Stimulated activated CD8-positive, alpha-beta memory T cell treated with anti-CD3 and anti-CD28 coated beads, Interleukin-7, amount 100 ng/mL, for 48 hours (primary cell): ENCODE data around the gene ARHGEF1.

Source experiments
- DNase-seq, 2 donors: peaks; one replicate each; pipeline ENCODE4 v3.0.0-alpha.2; 2020; ENCODE audit warnings: low read depth in 1 of 2; ENCODE audit errors: extremely low read depth in 1 of 2

ARHGEF1 gene

DNA sequence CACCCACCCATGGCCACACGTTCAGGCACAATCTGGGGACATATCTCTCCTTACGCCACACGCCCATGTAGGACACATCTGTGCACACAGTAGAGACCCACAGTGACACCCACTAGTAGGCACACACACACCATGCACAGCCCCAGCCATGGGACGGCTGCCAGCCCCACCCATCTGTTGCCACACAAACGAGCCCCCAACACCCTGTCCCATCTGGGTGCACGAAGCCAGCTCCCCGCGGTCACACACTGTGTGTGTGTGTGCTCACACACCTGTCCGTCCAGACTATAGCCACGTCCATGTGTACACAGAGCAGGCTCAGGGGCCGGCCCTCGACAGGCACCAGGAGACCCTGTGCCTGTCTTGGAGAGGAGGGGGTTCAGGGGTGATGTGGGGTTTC lies 34.7 kb downstream of the ARHGEF1 start:
- DNase-seq, result no peak

DNA sequence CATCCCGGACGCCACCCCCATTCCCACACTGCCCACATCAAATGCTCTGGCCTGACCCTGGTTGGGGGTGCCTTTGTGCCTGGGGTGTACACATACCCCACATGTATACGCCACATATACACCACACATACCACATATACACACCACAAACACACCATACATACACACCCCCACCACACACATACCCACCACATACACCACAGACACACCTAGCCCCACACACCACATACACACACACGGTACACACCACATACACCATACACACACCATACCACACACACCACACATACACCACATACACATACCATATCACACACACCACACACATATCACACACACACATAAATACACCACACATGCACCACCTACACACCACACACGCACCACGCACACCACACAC lies 35.1 kb downstream of the ARHGEF1 start:
- no peak for DNase-seq

DNA sequence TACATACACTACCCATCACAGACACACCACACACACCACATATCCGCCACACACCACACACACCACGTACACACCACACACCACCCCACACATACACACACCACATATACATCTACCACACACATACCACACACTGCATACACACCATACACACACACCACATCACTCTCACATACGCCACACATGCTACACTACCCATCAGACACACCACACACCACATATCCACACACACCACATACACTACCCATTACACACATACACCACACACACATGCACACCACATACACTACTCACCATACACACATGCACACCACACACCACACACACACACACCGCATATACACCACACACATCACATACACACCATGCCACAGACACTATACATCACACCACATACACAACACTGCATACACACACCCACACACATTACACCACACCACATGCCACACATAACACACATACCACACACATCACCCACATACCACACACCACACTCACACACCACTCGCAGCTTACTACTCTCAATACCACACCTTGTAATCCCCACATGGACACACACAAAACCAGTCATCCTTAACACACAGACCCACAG lies 35.8 kb downstream of the ARHGEF1 start:
- DNase-seq, result no peak

DNA sequence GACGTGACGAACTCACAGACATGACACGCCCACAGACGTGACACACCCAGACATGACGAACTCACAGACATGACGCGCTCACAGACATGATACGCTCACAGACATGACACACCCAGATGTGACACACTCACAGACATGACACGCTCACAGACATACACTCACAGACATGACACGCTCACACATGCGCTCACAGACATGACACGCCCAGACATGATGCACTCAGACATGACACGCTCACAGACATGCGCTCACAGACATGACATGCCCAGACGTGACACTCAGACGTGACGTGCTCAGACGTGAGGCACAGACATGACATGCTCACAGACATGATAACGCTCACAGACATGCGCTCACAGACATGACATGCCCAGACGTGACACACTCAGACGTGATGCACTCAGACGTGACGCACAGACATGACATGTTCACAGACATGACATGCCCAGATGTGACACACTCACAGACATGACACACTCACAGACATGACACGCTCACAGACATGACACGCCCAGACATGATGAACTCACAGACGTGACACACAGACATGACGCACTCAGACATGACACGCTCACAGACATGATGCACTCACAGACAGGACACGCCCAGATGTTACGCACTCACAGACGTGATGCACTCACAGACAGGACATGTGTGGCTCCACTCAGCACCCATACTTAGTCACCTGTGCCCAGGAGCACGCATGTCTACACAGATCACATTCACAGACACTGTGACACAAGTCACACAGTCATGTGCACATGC lies 37.1 kb downstream of the ARHGEF1 start:
- DNase-seq, result no peak

DNA sequence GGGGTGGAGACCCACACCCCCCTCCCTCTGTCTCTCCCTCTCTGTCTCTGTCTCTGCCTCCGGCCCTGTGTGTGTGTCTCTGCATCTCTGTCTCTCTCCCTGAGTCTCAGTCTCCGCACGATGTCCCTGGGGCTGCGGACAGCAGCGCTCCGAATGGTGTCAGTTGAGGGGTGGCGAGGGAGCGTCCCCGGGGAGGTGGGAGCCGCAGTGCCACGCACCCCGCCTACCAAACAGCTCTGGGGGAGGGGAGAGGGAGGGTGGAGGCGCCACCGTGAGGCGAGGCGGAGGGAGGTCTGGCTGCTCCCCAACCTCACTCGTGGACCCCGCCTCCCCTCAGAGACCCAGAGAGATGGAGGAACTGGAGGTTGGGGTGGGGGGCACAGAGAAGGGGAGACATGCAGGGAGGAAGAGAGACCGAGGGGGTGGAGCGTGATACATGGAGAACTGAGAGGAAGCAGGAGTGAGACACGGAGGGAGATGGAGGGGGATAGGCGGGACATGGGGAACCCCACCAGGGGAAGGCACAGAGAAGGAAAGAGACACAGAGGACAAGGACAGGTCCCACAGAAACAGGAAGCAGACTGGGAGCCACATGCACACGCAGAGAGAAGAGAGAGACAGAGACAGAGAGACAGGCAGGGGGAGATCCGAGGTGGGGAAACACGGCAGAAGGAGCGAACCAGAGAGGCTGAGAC lies 38.0 kb downstream of the ARHGEF1 start:
- DNase-seq, result no peak

DNA sequence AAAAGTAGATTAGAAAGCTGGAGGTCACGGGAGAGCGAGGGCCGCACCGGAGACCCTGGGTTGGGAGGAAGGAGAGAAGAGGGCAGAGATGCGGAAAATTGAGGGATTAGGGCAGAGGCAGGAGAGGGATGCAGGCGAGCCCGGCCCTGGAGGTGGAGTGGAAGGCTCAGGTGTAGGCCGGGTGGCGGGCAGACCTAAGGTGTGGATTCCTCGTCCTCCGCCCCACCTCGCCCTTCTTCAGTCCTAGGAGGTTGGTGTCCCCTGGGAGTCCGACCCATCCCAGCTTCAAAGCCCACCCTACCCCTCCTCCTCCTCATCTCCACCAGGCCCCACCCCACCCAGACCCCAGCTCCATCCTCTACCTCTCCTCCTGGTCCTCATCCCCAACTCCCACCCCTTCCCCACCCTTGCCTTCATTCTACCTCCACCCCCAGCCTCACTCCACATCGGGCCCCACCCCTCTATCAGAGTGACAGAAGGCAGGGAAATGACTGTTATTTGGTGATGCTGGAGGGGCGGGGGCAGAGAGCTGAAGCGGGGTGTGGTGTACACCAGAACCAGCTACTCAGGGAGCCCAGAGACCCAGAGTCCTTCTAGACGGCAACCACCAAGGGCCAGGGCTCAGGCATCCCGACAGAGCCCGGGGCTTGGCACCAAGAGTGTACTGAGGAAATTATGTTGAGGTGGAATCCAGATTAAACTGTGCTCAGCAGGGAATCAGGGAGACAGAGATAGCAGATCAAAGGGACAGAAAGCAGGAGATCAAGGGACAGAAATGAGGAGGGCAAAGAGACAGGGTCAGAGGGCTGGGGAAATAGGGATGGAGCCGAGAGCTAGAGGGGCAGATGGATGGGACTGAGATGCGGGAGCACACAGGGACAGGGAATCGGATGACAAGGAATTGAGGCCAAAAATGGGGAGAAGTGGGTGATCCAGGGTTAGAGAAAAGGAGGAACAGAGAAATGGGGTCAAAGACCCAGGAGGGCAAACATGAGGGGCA lies 38.9 kb downstream of the ARHGEF1 start:
- DNase-seq, result no peak

DNA sequence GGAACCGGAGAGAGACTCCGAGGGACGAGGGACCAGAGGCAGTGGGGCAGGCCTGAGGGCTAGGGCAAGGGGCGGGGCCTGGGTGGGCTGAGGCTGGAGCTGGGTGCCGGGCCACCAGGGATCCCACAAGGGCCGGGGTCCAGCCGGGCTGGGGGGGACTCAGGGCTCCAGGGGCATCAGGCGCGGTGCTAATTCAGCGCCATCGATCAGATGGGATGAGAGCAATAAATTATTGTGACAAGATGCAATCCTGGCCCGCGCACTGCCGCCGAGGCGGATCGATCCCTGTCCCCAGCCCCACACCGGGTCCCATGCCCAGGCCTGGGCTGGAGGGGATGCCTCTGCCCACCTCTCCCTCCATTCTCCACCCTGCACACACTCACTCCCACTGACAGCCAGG lies 39.6 kb downstream of the ARHGEF1 start:
- no peak for DNase-seq

DNA sequence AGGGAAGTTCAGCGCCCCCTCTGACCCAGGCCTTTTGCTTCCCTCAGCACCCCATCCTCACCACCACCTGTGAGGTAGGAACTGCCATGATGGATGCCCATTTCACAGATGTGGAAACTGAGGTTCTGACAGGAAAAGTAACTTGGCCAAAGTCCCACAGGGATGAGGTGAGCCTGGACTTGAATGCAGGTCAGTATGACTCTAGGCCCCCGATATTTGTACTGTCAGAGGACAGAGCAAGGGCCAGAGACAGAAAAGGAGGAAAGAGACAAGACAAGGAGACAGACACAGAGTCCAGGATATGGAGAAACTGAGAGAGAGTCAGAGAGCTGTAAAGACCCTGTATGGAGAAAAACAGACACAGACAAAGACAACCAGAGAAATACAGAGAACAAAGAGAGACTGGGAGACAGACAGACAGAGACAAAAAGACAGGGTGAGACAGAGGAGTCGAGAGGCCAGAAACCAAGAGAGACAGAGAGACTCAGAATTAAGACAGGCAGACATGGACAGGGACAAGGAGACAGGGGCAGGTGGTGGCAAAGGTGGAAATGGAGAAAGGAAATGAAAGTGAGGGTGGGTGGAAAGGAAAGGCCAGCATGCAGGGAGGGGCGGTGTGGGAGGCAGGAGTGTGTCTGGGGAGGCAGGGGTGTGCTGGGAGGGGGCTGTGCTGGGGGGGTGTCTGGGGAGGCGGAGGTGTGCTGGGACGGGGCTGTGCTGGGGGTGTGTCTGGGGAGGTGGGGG lies 40.2 kb downstream of the ARHGEF1 start:
- DNase-seq, result no peak

DNA sequence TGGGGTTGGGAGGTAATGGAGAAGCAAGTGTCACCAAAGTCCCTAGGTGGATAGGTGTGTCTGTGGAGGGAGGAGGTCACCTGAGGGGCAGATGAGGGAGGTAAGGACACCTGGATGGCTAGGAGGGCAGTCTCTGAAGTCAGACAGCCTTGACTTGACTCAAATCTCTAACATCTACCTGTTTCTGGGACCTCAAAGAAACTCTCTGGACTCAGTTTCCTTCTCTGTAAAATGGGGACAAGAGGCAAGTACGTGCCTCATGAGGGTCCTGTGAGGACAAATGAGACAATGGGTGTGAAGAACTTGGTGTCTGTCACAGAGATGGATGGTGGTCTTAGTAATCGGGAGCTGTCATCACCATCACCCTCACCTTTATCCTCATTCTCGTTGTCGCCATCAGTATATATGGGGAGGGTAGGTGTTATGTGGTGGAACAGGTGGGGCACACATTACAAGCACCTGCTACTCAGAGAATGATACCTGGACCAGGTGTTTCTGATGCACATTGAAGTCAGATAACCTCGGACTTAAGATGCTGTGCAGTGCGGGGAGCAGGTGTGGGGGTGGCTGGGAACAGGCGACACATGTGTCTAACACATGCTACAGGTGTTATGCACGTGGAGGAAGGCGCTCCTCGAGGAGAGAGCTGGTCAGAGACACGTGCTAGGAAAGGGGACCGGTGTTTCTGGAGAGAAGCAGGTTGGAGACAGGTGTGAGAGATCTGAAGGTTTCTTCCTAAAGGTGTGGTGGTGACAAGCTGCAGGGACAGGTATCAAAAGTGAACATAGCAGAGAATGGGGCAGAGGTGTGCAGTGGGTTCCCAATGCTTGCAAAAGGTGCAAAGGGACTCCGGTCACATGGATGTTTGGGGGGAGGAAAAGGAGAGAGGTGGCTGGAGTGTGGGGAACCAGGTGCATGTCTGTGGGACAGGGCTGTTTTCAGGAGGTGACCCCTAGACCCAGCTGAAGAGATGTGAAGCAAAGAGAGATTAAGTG lies 41.5 kb downstream of the ARHGEF1 start:
- no peak for DNase-seq

DNA sequence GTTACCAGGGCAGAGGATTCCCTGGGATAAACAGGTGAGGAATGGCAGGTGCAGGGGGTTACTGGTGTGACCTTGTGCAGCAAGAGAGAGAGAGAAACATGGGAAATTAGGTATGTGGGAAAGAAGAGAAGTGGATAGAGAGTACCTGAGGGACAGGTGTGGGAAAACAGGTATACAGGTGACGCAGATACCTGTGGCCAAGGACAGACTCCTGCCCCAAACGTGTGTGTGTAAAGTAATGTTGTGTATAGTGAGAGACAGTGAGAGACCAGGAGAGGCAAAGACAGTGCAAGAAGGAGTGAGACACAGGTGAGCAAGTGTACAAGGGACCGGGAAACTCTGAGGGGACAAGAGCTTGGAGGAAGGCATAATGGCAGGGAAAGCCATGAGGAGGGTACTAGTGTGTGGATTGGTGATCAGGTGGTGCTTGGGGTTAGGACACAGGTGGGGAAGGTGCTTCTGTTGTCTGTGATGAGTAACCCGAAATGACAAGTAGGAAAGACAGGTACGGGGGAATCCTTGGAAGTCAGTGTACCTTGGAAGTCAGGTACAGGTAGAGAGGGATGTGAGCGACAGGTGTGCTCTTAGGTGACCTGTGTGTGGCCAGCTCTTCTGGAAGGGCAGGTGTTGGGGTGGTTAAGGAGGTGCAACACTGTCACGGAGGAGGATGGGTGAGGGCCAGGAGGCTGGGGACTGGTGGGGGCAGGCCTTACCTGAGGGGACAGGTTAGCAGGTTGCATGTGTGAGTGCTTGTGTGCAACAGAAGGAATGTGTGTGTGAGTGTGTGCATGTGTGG lies 42.4 kb downstream of the ARHGEF1 start:
- DNase-seq, result no peak

DNA sequence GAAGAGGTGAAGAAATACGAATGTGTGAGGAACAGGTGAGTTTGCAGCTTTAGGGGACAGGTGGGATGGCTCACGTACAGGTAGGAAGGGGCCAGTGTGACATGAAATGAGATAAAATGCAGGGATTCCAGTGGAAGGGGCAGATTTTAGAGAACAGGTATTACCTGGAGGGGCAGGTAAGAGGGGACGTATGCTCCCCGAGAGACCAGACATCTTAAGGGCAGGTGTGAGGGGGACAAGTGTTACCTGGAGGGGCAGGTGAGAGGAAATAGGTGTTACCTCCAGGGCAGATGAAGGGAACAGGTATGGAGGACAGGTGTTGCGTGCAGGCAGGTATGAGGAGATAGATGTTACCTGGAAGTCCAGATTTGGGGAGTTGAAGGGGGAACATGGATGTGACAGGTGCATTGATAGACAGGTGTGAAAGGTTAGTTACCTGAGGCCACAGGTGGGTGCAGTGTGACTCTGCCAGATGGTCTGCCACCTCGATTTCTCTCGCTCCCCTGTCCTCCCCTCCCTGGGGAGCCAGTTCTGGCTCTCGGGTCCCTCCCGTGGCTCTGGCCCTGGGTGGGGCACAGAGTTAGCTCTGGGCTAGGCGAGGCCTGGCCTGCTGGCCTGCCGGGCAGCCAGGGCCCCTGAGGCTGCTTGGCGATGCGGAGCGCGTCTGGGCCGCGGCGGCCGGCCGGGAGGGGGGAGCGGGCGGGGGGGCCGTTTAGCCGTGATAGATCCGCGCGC lies 43.2 kb downstream of the ARHGEF1 start:
- no peak for DNase-seq

DNA sequence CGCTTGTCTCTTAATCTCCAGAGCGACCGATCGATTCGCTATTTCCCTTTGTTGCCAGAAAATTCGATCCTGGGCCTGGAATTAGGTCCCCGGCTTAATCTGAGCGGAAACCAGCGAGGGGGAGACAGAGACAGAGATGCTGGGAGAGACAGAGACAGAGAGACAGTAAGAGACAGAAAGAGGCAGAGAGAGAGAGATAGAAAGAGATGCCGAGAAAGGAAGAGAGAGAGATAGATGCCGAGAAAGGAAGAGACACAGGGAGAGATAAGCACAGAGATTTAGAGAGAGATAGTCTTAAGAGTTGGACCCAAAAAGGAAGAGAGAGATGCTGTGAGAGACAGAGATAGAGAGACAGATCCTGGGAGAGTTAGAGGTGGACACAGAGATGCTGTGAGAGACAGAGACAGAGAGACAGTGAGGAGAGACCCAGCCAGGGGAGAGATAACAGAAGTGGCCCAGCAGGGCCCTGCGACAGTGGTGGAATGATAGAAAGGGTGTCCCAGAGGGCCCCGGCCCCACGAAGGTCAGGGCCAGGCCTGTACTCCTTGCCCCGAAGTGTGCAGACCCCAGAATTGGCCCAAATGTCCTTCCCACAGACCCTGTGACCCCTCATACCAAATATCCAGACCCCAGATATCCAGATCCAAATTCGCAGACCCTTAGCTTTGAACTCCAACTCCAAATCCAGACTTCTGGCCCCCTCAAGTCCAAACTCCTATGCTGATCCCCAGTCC lies 43.9 kb downstream of the ARHGEF1 start:
- DNase-seq, result no peak

DNA sequence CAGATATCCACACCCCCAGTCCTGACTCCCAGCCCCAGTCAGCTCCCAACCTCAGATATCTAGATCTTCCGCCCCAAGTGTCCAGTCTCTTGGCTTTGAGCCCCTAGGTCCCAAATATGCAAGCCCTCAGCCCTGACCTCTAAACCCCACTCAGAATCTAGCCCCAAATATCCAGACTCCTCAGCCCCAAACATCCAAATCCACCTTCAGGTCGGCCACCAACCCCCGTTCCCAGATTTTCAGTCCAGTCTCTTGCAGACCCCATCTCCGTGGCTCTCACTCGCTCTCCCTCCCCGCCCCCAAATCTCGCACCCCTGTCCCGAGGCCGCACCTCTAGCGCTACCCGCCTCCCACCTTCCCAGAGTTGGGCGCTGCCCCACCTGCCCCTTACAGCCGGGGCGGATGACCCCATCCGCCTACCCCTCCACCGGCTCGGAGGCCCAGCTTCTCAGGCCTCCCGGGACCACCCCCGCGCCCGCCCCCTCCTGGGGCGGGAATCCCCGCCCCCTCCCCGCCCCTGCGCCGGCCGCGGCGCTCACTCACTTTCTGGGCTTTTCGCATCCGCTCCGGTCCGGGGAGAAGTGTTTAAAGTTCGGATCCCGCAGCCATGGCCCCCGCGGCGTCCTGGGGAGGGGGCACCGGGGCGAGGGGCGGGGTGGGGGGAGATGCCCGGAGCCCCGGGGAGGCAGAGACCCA lies 44.7 kb downstream of the ARHGEF1 start:
- DNase-seq, result no peak

DNA sequence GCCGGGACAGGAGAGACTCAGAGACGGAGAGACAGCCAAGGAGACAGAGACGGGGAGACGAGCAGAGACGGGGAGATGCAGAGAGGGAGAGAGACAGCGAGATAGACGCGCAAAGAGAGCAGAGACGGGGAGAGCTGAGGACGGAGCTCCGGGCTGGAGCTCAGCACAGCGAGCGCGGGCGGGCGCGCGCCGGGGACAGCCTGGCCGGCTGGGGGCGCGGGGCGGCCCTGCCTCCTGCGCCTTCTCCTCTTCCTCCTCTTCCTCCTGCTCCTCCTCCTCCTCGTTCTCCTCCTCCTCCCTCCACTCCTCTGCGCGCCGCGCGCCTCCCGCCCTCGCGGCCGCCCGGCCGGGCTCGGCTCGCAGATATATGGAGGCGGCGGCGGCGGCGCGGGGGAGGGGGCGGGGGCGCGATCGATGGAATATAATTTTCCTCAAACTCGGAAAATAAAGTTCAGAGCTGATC lies 45.3 kb downstream of the ARHGEF1 start, which contains the start of gene ERFL:
TSS of gene ERFL (minus strand) at position 229 of the 463 bp plus-strand sequence. CDS start 15,530 bp downstream, outside the sequence.
- no peak for DNase-seq

DNA sequence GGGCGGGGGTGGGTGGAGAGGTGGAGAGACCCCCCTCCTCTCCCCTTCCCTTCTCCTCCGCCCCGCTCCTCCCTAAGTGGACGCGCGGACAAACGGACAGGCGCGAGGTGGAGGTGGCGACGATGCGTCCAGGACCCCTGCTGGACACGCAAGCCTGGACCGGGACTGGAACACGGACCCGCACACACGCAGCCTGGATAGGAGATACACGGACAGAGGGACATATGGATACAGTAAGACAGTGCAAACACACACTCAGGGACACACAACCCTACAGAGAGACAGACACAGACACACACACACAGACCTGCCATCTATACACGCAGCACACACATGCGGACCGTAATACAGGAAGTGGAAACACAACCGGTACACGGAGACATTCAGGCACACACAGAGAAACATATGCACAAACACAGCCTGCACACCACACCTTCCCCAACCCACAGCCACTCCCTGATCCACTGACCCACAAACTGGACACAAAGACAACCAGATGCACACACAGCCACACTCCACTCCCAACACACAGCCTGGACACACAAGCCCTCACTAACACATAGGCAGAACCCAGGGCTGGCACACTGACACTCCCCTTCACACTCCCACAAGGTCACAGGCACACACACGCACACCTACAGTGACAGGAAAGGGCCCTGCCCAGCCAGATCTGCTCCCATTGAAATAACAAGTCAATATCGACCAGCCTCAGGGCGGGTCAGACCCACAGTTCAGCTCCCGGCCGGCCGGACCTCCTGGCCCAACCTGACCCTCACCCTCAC lies 46.0 kb downstream of the ARHGEF1 start:
- no peak for DNase-seq
